Loucy (cell line): Measurements from ENCODE around the gene ZIC2.

Experiments used
- EZH2phosphoT487 ChIP-seq: fragments of 200-600 bp; IDR thresholded peaks from 2 replicates; pipeline ENCODE4 v1.6.1; 2018; ENCODE audit warnings: antibody characterized with exemption, mild to moderate bottlenecking, moderate library complexity, borderline replicate concordance
- TF ChIP-seq, protein P1 (sequence below): fragments of 200-600 bp; sonication (generic); conservative IDR thresholded peaks from 2 replicates; pipeline ENCODE4 v1.5.1; 2014; ENCODE audit warnings: mild to moderate bottlenecking, antibody characterized with exemption, low read length

DNA sequence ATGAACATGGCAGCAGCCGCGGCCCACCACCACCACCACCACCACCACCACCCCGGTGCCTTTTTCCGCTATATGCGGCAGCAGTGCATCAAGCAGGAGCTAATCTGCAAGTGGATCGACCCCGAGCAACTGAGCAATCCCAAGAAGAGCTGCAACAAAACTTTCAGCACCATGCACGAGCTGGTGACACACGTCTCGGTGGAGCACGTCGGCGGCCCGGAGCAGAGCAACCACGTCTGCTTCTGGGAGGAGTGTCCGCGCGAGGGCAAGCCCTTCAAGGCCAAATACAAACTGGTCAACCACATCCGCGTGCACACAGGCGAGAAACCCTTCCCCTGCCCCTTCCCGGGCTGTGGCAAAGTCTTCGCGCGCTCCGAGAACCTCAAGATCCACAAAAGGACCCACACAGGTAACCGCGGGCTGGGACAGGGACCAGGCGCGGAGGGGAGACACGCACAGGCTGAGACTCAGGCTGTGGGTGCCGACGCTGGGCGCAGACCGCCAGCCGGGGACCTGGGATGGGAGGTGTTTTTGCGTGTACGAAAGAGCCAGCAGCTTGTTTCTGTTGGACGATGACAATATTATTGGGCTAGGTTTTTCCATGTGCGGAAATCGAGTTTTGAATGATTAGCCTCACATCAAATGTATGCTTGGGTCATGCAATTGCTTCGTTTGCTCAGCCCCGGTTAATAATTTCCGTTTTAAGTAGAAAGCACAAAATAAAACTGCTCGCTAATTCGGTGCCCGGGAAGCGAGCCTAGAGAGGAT is 1.3 kb downstream of the ZIC2 start:
- TF ChIP-seq, protein P1, sequence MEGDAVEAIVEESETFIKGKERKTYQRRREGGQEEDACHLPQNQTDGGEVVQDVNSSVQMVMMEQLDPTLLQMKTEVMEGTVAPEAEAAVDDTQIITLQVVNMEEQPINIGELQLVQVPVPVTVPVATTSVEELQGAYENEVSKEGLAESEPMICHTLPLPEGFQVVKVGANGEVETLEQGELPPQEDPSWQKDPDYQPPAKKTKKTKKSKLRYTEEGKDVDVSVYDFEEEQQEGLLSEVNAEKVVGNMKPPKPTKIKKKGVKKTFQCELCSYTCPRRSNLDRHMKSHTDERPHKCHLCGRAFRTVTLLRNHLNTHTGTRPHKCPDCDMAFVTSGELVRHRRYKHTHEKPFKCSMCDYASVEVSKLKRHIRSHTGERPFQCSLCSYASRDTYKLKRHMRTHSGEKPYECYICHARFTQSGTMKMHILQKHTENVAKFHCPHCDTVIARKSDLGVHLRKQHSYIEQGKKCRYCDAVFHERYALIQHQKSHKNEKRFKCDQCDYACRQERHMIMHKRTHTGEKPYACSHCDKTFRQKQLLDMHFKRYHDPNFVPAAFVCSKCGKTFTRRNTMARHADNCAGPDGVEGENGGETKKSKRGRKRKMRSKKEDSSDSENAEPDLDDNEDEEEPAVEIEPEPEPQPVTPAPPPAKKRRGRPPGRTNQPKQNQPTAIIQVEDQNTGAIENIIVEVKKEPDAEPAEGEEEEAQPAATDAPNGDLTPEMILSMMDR = no peak
- TF ChIP-seq EZH2phosphoT487 = no peak
